PC-9 (cell line): ENCODE results near the gene HGS.

Experiments
- EZH2 ChIP-seq: fragments of 200-600 bp; sonication (generic); IDR thresholded peaks from 2 replicates; pipeline ENCODE4 v1.8.0; 2017; ENCODE audit warnings: antibody characterized with exemption, low read depth
- TF ChIP-seq, protein P1 (sequence below): fragments of 200-600 bp; sonication (generic); conservative IDR thresholded peaks from 2 replicates; pipeline ENCODE4 v1.6.1; 2017; ENCODE audit warnings: mixed run types, antibody characterized with exemption, mild to moderate bottlenecking, moderate library complexity

DNA sequence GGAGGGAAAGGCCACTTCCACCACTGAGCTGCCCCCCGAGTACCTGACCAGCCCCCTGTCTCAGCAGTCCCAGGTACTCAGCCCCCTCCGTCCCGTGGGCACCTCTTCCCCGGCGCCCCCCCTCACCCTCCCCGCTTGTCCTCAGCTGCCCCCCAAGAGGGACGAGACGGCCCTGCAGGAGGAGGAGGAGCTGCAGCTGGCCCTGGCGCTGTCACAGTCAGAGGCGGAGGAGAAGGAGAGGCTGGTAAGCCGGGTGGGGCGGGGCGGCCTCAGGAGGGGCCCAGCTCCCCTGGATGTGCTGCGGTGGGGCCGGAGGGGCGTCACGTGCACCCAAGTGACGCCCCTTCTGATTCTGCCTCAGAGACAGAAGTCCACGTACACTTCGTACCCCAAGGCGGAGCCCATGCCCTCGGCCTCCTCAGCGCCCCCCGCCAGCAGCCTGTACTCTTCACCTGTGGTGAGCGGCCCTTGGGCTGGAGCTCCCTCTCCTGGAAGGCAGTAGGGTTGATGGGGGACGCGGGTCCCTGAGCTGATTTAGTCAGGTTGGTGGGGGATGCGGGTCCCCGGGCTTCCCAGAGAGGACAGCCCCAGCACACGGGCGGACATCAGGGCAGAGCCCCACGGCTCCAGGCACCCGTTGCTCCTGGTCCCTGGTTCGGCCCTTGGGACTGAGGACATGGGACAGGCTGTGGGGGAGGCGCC, 9.8 kb downstream of the HGS start:
- TF ChIP-seq EZH2, result no peak
- TF ChIP-seq, protein P1, sequence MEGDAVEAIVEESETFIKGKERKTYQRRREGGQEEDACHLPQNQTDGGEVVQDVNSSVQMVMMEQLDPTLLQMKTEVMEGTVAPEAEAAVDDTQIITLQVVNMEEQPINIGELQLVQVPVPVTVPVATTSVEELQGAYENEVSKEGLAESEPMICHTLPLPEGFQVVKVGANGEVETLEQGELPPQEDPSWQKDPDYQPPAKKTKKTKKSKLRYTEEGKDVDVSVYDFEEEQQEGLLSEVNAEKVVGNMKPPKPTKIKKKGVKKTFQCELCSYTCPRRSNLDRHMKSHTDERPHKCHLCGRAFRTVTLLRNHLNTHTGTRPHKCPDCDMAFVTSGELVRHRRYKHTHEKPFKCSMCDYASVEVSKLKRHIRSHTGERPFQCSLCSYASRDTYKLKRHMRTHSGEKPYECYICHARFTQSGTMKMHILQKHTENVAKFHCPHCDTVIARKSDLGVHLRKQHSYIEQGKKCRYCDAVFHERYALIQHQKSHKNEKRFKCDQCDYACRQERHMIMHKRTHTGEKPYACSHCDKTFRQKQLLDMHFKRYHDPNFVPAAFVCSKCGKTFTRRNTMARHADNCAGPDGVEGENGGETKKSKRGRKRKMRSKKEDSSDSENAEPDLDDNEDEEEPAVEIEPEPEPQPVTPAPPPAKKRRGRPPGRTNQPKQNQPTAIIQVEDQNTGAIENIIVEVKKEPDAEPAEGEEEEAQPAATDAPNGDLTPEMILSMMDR, result no peak
